Keratinocyte (primary cell): ENCODE results near the gene PRPF8.

ENCODE experiments used
- EZH2 ChIP-seq: IDR thresholded peaks from one replicate; pipeline ENCODE4 v1.6.1; 2012; ENCODE audit warnings: inconsistent platforms, mild to moderate bottlenecking, low read length, moderate library complexity
- TF ChIP-seq, protein P1 (sequence below), 3 experiments: IDR thresholded peaks in 1 of 3; conservative IDR thresholded peaks in 1 of 3; optimal IDR thresholded peaks in 1 of 3; 2 replicates in 2 of 3; 3 replicates in 1 of 3; pipeline versions ENCODE3 to v1.5.1; 2011; ENCODE audit warnings: low read length in 3 of 3, mild to moderate bottlenecking in 3 of 3, moderate library complexity in 2 of 3, control low read depth in 1 of 3, inconsistent platforms in 1 of 3; ENCODE audit not compliant: insufficient read depth in 2 of 3; ENCODE audit errors: extremely low read depth in 1 of 3

DNA sequence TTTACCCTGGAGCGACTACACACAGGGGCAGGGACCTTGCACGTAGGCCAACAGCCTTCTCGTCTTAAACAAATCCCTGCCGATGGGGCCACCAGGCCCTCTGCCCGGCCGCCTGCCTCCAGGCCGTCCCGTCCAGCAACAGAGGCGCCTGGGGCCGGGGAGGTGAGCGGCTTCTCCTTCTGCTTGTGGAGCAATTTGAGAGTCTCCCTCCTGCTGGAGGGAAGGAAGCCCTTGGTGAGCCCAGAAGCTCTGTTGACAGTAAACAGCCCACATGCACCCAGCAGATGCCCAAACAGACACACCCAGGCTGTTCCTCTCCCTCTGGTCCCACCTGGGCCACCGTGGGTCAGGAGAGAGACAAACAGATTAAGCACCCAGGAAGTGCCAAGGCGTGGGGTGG, 64.2 kb downstream of the PRPF8 start:
- TF ChIP-seq, protein P1, sequence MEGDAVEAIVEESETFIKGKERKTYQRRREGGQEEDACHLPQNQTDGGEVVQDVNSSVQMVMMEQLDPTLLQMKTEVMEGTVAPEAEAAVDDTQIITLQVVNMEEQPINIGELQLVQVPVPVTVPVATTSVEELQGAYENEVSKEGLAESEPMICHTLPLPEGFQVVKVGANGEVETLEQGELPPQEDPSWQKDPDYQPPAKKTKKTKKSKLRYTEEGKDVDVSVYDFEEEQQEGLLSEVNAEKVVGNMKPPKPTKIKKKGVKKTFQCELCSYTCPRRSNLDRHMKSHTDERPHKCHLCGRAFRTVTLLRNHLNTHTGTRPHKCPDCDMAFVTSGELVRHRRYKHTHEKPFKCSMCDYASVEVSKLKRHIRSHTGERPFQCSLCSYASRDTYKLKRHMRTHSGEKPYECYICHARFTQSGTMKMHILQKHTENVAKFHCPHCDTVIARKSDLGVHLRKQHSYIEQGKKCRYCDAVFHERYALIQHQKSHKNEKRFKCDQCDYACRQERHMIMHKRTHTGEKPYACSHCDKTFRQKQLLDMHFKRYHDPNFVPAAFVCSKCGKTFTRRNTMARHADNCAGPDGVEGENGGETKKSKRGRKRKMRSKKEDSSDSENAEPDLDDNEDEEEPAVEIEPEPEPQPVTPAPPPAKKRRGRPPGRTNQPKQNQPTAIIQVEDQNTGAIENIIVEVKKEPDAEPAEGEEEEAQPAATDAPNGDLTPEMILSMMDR (optimal IDR thresholded peaks at IDR 0.05 in 1 of 3, IDR thresholded peaks at IDR 0.05 in 1 of 3, conservative IDR thresholded peaks at IDR 0.05 in 1 of 3; ENCODE audit: extremely low read depth in 1 of 3, insufficient read depth in 2 of 3, low read length in 3 of 3) = no peak
- no peak for TF ChIP-seq EZH2
